GM21367 (cell line): ENCODE results near the gene SERINC5.
"Not testable (repeated sequence)": the region's sequence is repeated elsewhere in the genome, so short reads cannot be mapped to it uniquely, and the experiment has no call there.

Source experiments
- ATAC-seq: cut with Tn5 transposase; IDR thresholded peaks from one replicate; pipeline ENCODE4 v1.9.1; 2021; ENCODE audit not compliant: unreplicated experiment

SERINC5 gene

GRCh38 chr5:80106916-80107315 is 148.9 kb downstream of the SERINC5 start:
- ATAC-seq = no peak

- no peak for ATAC-seq
These were observed 150.0 kb downstream of the SERINC5 start for GRCh38 chr5:80105698-80106439.

GRCh38 chr5:80103371-80103770 is 152.5 kb downstream of the SERINC5 start:
- ATAC-seq = no peak

GRCh38 chr5:80101993-80102392 is 153.9 kb downstream of the SERINC5 start:
- ATAC-seq = no peak

GRCh38 chr5:80097451-80097850 is 158.4 kb downstream of the SERINC5 start:
- no peak for ATAC-seq

- no peak for ATAC-seq
These were observed 161.6 kb downstream of the SERINC5 start for GRCh38 chr5:80094236-80094738.

GRCh38 chr5:80093796-80094195 is 162.1 kb downstream of the SERINC5 start:
- ATAC-seq = no peak

- ATAC-seq = no peak
These were observed 163.3 kb downstream of the SERINC5 start for GRCh38 chr5:80092486-80093107.

GRCh38 chr5:80091792-80092192 is 164.1 kb downstream of the SERINC5 start:
- ATAC-seq = not testable (repeated sequence)

- ATAC-seq = no peak
These were observed 165.0 kb downstream of the SERINC5 start for GRCh38 chr5:80090884-80091166.

GRCh38 chr5:80083101-80083890 is 172.6 kb downstream of the SERINC5 start:
- no peak for ATAC-seq

GRCh38 chr5:80082731-80083100 is 173.1 kb downstream of the SERINC5 start:
- ATAC-seq = no peak

- no peak for ATAC-seq
These were observed 173.6 kb downstream of the SERINC5 start for GRCh38 chr5:80082281-80082680.

- no peak for ATAC-seq
These were observed 176.9 kb downstream of the SERINC5 start for GRCh38 chr5:80078921-80079320.

GRCh38 chr5:80077051-80077714 is 178.7 kb downstream of the SERINC5 start:
- ATAC-seq = no peak

GRCh38 chr5:80076131-80077050 is 179.5 kb downstream of the SERINC5 start:
- ATAC-seq = no peak

GRCh38 chr5:80072103-80073073 is 183.5 kb downstream of the SERINC5 start:
- ATAC-seq = no peak

GRCh38 chr5:80071510-80072021 is 184.3 kb downstream of the SERINC5 start:
- no peak for ATAC-seq
